Heart left ventricle (tissue), 16 donors: ENCODE measurements around the gene SP4. TPM values are rescaled to one million over a fixed set of nuclear protein-coding genes. Genes with fewer than 3 reads are reported as not detected.

Experiments used
- ATAC-seq, 4 donors: fragments of 200-7000 bp; cut with Tn5 transposase; one replicate each; pipeline ENCODE4 v1.9.1; 2020 to 2022; ENCODE audit warnings: moderate library complexity in 4 of 4, mild to moderate bottlenecking in 3 of 4, moderate number of reproducible peaks in 1 of 4
- DNase-seq, 5 donors: peaks; one replicate each; pipeline ENCODE4 v3.0.0-alpha.2; 2020
- H3K27ac ChIP-seq, 12 donors: fragments of 200-600 bp; sonication (generic) in 4 of 12; one replicate each; pipeline versions ENCODE4 v1.5.0 to v1.8.0; 2016 to 2022; ENCODE audit warnings: mild to moderate bottlenecking in 2 of 12
- H3K27me3 ChIP-seq, 9 donors: fragments of 200-600 bp; sonication (generic) in 2 of 9; one replicate each; pipeline versions ENCODE4 v1.5.1 to v1.8.0; 2016 to 2022; ENCODE audit warnings: mild to moderate bottlenecking in 3 of 9
- H3K36me3 ChIP-seq, 9 donors: fragments of 200-600 bp; sonication (generic) in 2 of 9; one replicate each; pipeline versions ENCODE4 v1.5.0 to v1.8.0; 2018 to 2022; ENCODE audit warnings: mild to moderate bottlenecking in 2 of 9
- H3K4me1 ChIP-seq, 12 donors: fragments of 200-600 bp; sonication (generic) in 4 of 12; one replicate each; pipeline versions ENCODE4 v1.5.0 to v1.8.0; 2016 to 2022; ENCODE audit warnings: mild to moderate bottlenecking in 3 of 12
- H3K4me3 ChIP-seq, 12 donors: fragments of 200-600 bp; sonication (generic) in 4 of 12; one replicate each; pipeline versions ENCODE4 v1.5.0 to v1.8.0; 2017 to 2022; ENCODE audit warnings: mild to moderate bottlenecking in 9 of 12, moderate library complexity in 4 of 12
- H3K9me3 ChIP-seq, 12 donors: fragments of 200-600 bp; sonication (generic) in 4 of 12; one replicate each; pipeline versions ENCODE4 v1.5.0 to v1.8.0; 2016 to 2022; ENCODE audit warnings: mild to moderate bottlenecking in 1 of 12
- CTCF ChIP-seq, 12 donors: fragments of 200-600 bp; sonication (generic) in 4 of 12; IDR thresholded peaks; one replicate each; pipeline versions ENCODE4 v1.5.0 to v1.8.0; 2018 to 2022; ENCODE audit warnings: antibody characterized with exemption in 12 of 12, mild to moderate bottlenecking in 5 of 12
- POLR2A ChIP-seq, 2 donors: fragments of 450-650 bp; IDR thresholded peaks; one replicate each; pipeline ENCODE4 v1.6.1; 2017; ENCODE audit warnings: antibody characterized with exemption in 2 of 2, mild to moderate bottlenecking in 2 of 2, moderate library complexity in 2 of 2
- WGBS, 4 donors: extraction: QIAGEN DNeasy Blood & Tissue Kit in 2 of 4; methylation state at CpG; one replicate each; pipeline versions ENCODE4 v1.1.5 to v1.1.7; 2013 to 2018; 5-methylcytosine and 5-hydroxymethylcytosine counted together
- intact Hi-C, 10 donors: fragments of 100-400 bp; cut with DNase I; formaldehyde crosslinking; loops; one replicate each; pipeline versions ENCODE4 v1.11.1 to v1.14.2; 2022
- polyA plus RNA-seq, 2 donors: library from polyadenylated mRNA; stranded (reverse); fragments of 200-250 nt; gene quantifications; one replicate each; pipeline ENCODE4 v1.2.3, GENCODE V29; 2013
- total RNA-seq, 9 donors: library from RNA; depleted of rRNA in 2 of 9; stranded (reverse); fragments of >200 nt in 2 of 9; fragmentation: NEBNext Ultra II Directional in 3 of 9; extraction: Animal tissue kit (Norgen Biotek cat#: 25700) in 3 of 9; gene quantifications; one replicate each; pipeline versions ENCODE4 v1.1.0 to v1.2.4, GENCODE V29; 2016 to 2023
- donor health status: ischemic (EF 13 %, LVEDD 7.1; RV severe dilation, severe dysfunction).
- donor health status: healthy with polysubstance abuse.
- donor health status: DM: no; HTN: yes; CAD: no.
- donor health status: DM: no; HTN: no; CAD: no.
- donor health status: ischemic (EF 25% LVEDD 6.9; RV normal size, moderate dysfunction).
- donor health status: ischemic (EF 25% LVEDD 5.7; RV mildly dilated, moderate dysfunction).
- donor health status: healthy.
- donor health status: DM: yes; HTN: yes; CAD: no.
- donor health status: ischemic (EF 35%, LVEDD 5.7; RV mildly dilated, moderate dysfunction).
- donor health status: nonischemic (EF 11% LVEDD 7.7; RV severe dilation, severe dysfunction).
- donor health status: DM: yes; HTN: yes; CAD: no.
- donor health status: PGD.
- donor health status: ischemic (EF 29% LVEDD 5.4; RV normal size, mild dysfunction).
- donor health status: nonischemic (EF 23%, LVEDD 6.1; RV moderate dilation, normal function).

SP4 gene
- total and polyA plus RNA-seq, 11 donors = 1.5 to 8.9 (median 5.7) TPM

GRCh38 chr7:21508538-21508937, 80.7 kb downstream of the SP4 start:
- no peak for TF ChIP-seq POLR2A (IDR thresholded peaks at IDR 0.05)
- no peak for TF ChIP-seq CTCF (IDR thresholded peaks at IDR 0.05)
- no peak for ATAC-seq
- H3K9me3 ChIP-seq = no peaks in the 10 kb centered on the region
- no peak overlapping the region for H3K27ac ChIP-seq
- intact Hi-C loops = loop anchor here in 7 of 10 donors (5.0 to 10.0 kb wide), 7 partner anchors 246 to 734 kb away; partner anchors contain the start of gene SP8 (in 2 of the 7)
- no peak for DNase-seq
- 97 to 100% (median 98%) methylated on average over 3 of the region's 3 CpGs for WGBS, 4 donors
- no peaks in the 10 kb centered on the region for H3K27me3 ChIP-seq
- peaks cover 0 to 22% (median 12%) of the 10 kb centered on the region in 9 donors for H3K36me3 ChIP-seq
- no peaks in the 10 kb centered on the region for H3K4me1 ChIP-seq
- H3K4me3 ChIP-seq = no peak overlapping the region

- no peak overlapping the region for H3K27ac ChIP-seq
- TF ChIP-seq POLR2A (IDR thresholded peaks at IDR 0.05) (no peak), CTCF (IDR thresholded peaks at IDR 0.05) (no peak)
- no peaks in the 10 kb centered on the region for H3K4me1 ChIP-seq
- no peaks in the 10 kb centered on the region for H3K9me3 ChIP-seq
- DNase-seq (no peak), ATAC-seq (no peak)
- peaks cover 0 to 22% (median 12%) of the 10 kb centered on the region in 9 donors for H3K36me3 ChIP-seq
- intact Hi-C loops = no loop called here
- no peaks in the 10 kb centered on the region for H3K27me3 ChIP-seq
- H3K4me3 ChIP-seq = no peak overlapping the region
Measured at GRCh38 chr7:21514062-21514461, 86.2 kb downstream of the SP4 start.

GRCh38 chr7:21524680-21525079, 96.8 kb downstream of the SP4 start:
- WGBS, 4 donors = 89 to 100% (median 92%) methylated on average over 1 of the region's 1 CpG
- H3K36me3 ChIP-seq = no peaks in the 10 kb centered on the region
- no peak overlapping the region for H3K4me3 ChIP-seq
- H3K4me1 ChIP-seq = no peaks in the 10 kb centered on the region
- H3K9me3 ChIP-seq = no peaks in the 10 kb centered on the region
- ATAC-seq = no peak
- no peak overlapping the region for H3K27ac ChIP-seq
- TF ChIP-seq POLR2A (IDR thresholded peaks at IDR 0.05) (no peak), CTCF (IDR thresholded peaks at IDR 0.05) (no peak)
- intact Hi-C loops = no loop called here
- H3K27me3 ChIP-seq = no peaks in the 10 kb centered on the region
- DNase-seq = no peak

DNA sequence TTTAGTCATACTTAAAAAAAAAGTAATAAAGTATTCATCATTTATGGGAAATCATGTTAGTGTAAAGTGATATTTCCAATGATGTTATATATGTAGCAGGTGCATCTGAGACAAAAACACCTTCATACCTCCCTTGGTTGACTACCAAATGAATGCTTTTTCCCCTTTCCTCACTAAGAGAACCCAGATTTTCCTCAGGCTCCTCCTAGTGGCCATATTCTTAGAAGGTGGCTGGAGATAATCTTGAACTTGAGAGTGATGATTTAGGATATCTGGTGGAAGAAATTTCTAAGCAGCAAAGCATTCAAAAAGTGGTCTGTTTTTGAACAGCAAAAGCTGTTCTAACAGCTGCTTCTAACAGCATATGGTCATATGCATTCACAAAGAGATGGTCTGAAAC, 98.1 kb downstream of the SP4 start:
- no peak for DNase-seq
- TF ChIP-seq CTCF (IDR thresholded peaks at IDR 0.05) (peak in 8 of 12 donors; percentile 12 to 40 (median 29)), POLR2A (IDR thresholded peaks at IDR 0.05) (no peak)
- ATAC-seq = no peak

More for the DNA sequence above, 98.1 kb downstream of the SP4 start:
- no peak overlapping the region for H3K27ac ChIP-seq
- no peak overlapping the region for H3K4me3 ChIP-seq
- H3K36me3 ChIP-seq = no peaks in the 10 kb centered on the region
- intact Hi-C loops = no loop called here
- no peaks in the 10 kb centered on the region for H3K9me3 ChIP-seq
- H3K27me3 ChIP-seq = no peaks in the 10 kb centered on the region
- no peaks in the 10 kb centered on the region for H3K4me1 ChIP-seq
